HCT116 (cell line): ENCODE data around the gene LPAR1.

Experiments
- EZH2 ChIP-seq: fragments of 200-600 bp; sonication (generic); IDR thresholded peaks from 2 replicates; pipeline ENCODE4 v1.6.1; 2017; ENCODE audit warnings: antibody characterized with exemption, mixed run types
- EZH2phosphoT487 ChIP-seq: fragments of 200-600 bp; IDR thresholded peaks from 2 replicates; pipeline ENCODE4 v1.6.1; 2018; ENCODE audit warnings: antibody characterized with exemption, borderline replicate concordance
- POLR2A ChIP-seq: IDR thresholded peaks from 2 replicates; pipeline ENCODE4 v1.7.0; 2011; ENCODE audit warnings: borderline replicate concordance; ENCODE audit not compliant: insufficient read depth, insufficient read length; ENCODE audit errors: extremely low read depth
- POLR2AphosphoS5 ChIP-seq: IDR thresholded peaks from 2 replicates; pipeline ENCODE4 v1.6.1; 2011; ENCODE audit warnings: mild to moderate bottlenecking, low read depth, low read length, moderate library complexity
- TF ChIP-seq, protein P1 (sequence below), 3 experiments: fragments of 200-600 bp in 1 of 3; sonication (generic) in 1 of 3; IDR thresholded peaks in 2 of 3; conservative IDR thresholded peaks in 1 of 3; 2 replicates each; pipeline ENCODE4 v1.5.1; 2012 to 2017; ENCODE audit warnings: low read depth in 2 of 3, low read length in 2 of 3, antibody characterized with exemption in 1 of 3, borderline replicate concordance in 1 of 3, control low read depth in 1 of 3, mild to moderate bottlenecking in 1 of 3, mixed read lengths in 1 of 3, mixed run types in 1 of 3, moderate library complexity in 1 of 3; ENCODE audit not compliant: insufficient read depth in 1 of 3

DNA sequence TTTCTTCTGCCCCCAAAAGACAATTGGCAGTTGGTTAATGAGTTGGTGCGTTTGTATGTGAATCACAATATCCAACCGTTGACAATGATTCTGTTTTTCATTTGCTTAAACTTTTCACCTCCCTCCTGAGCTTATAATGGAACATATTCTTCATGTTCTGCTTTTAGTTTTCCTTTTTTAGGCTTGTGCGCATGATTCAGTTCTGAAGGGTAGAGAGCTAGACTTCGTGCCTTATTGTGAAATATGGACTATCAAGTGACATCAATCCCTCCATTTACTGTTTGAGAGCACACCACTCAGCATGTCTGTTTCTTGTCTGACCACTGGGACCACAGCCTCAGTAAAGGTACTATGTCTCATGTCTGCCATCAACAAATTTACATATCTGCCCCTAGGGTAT lies 30.5 kb upstream of the LPAR1 start:
- TF ChIP-seq POLR2AphosphoS5 (no peak), EZH2phosphoT487 (no peak), POLR2A (no peak), EZH2 (no peak)
- TF ChIP-seq, protein P1, sequence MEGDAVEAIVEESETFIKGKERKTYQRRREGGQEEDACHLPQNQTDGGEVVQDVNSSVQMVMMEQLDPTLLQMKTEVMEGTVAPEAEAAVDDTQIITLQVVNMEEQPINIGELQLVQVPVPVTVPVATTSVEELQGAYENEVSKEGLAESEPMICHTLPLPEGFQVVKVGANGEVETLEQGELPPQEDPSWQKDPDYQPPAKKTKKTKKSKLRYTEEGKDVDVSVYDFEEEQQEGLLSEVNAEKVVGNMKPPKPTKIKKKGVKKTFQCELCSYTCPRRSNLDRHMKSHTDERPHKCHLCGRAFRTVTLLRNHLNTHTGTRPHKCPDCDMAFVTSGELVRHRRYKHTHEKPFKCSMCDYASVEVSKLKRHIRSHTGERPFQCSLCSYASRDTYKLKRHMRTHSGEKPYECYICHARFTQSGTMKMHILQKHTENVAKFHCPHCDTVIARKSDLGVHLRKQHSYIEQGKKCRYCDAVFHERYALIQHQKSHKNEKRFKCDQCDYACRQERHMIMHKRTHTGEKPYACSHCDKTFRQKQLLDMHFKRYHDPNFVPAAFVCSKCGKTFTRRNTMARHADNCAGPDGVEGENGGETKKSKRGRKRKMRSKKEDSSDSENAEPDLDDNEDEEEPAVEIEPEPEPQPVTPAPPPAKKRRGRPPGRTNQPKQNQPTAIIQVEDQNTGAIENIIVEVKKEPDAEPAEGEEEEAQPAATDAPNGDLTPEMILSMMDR (IDR thresholded peaks at IDR 0.05 in 2 of 3, conservative IDR thresholded peaks at IDR 0.05 in 1 of 3; ENCODE audit: borderline replicate concordance in 1 of 3, insufficient read depth in 1 of 3, low read depth in 2 of 3, low read length in 2 of 3) = no peak
